Lower leg skin (tissue), 4 donors: ENCODE results near the gene NOL7. TPM values are rescaled to one million over a fixed set of nuclear protein-coding genes. Genes with fewer than 3 reads are reported as not detected.

ENCODE experiments used
- DNase-seq, 2 donors: peaks; one replicate each; pipeline ENCODE4 v3.0.0-alpha.2; 2019; ENCODE audit warnings: low spot score in 2 of 2
- H3K4me3 ChIP-seq: fragments of 200-600 bp; sonication (generic); 2 replicates; pipeline ENCODE4 v1.5.1; 2017; ENCODE audit warnings: mild to moderate bottlenecking, low read depth; ENCODE audit not compliant: poor library complexity, severe bottlenecking
- POLR2A ChIP-seq, 2 donors: fragments of 450-650 bp; IDR thresholded peaks; one replicate each; pipeline ENCODE4 v1.6.1; 2016 to 2017; ENCODE audit warnings: antibody characterized with exemption in 2 of 2, mild to moderate bottlenecking in 1 of 2, moderate library complexity in 1 of 2
- WGBS, 2 donors: methylation state at CpG; one replicate each; pipeline ENCODE4 v1.1.5; 2018; 5-methylcytosine and 5-hydroxymethylcytosine counted together
- intact Hi-C: fragments of 100-400 bp; cut with DNase I; formaldehyde crosslinking; loops from one replicate; pipeline ENCODE4 v1.15.0; 2023; ENCODE audit warnings: low total_unique reads
- total RNA-seq, 4 donors: library from RNA; depleted of rRNA; stranded (reverse); fragments of >200 nt; gene quantifications; one replicate each; pipeline ENCODE4 v1.1.0, GENCODE V29; 2016
- TF ChIP-seq, protein P1 (sequence below), 3 donors: fragments of 450-650 bp; IDR thresholded peaks; one replicate each; pipeline ENCODE4 v1.5.1; 2016; ENCODE audit warnings: antibody characterized with exemption in 3 of 3, mild to moderate bottlenecking in 3 of 3, moderate library complexity in 2 of 3

The NOL7 gene
- total RNA-seq, 4 donors from 2014 or later = 54.7 to 77.2 (median 66.7) TPM

DNA sequence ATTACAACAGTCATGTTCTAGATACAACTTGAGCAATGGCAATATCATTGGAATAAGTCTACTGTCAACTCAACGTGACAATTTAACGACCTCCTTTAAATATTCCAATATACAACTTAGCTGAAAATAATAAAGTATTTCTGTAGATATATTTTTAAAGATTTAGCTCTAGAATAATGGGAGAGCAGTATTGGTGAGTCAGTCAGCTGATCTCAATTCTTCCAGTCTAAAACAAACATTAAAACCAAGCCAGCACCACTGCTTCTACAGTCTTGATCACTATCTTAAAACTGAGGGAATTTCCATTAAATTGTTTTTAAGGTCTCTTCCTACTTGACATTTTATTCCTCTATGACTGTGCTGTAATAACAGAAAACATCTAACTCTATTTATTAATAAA is 38.2 kb downstream of the NOL7 start:
- WGBS, 2 donors = 87 to 88% methylated on average over 2 of the region's 2 CpGs
- DNase-seq = no peak
- no peak for TF ChIP-seq POLR2A (IDR thresholded peaks at IDR 0.05)
- TF ChIP-seq, protein P1, sequence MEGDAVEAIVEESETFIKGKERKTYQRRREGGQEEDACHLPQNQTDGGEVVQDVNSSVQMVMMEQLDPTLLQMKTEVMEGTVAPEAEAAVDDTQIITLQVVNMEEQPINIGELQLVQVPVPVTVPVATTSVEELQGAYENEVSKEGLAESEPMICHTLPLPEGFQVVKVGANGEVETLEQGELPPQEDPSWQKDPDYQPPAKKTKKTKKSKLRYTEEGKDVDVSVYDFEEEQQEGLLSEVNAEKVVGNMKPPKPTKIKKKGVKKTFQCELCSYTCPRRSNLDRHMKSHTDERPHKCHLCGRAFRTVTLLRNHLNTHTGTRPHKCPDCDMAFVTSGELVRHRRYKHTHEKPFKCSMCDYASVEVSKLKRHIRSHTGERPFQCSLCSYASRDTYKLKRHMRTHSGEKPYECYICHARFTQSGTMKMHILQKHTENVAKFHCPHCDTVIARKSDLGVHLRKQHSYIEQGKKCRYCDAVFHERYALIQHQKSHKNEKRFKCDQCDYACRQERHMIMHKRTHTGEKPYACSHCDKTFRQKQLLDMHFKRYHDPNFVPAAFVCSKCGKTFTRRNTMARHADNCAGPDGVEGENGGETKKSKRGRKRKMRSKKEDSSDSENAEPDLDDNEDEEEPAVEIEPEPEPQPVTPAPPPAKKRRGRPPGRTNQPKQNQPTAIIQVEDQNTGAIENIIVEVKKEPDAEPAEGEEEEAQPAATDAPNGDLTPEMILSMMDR (IDR thresholded peaks at IDR 0.05) = no peak
- H3K4me3 ChIP-seq = no peak overlapping the region
- intact Hi-C loops = no loop called here

DNA sequence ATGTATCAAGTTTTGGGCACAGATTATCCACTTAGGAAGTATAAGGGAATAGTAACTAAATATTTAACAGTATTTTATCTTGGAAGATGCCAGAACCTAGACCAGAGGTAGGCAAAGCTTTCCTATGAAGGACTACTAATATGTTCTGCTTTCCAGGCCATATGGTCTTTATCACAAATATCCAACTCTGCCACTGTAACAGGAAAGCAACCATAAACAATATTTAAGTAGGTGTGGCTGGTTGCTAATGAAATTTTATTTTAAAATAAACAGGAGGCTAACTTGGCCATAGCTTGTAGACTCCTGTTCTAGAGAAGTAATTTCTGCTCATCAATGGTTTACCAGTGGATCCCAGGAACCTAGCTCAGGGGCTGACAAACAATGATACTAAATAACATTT is 39.4 kb downstream of the NOL7 start:
- DNase-seq = no peak
- intact Hi-C loops = no loop called here
- H3K4me3 ChIP-seq = no peak overlapping the region
- TF ChIP-seq, protein P1 (IDR thresholded peaks at IDR 0.05) = no peak
- no peak for TF ChIP-seq POLR2A (IDR thresholded peaks at IDR 0.05)

DNA sequence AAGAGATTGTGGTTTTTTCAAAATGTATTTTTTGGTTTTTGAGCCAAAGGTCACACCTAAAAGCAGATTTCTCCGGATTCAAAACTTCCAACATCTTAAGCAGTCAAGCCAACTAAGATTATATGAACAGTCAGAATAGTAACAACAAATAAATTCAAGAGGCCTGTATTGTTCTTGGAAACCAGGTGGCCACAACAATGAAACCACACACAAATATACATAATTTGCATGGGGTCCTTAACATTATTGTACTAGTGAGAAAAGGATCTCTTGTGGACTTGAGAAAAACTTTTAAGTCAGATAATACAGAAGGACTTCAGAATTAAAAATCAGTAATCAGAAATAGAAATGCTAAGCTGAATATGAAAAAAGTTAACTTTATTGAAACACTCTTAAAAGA is 40.6 kb downstream of the NOL7 start:
- H3K4me3 ChIP-seq = no peak overlapping the region
- no peak for DNase-seq
- WGBS, 2 donors = 85% methylated on average over 1 of the region's 1 CpG
- intact Hi-C loops = no loop called here
- TF ChIP-seq, protein P1 (IDR thresholded peaks at IDR 0.05) = no peak
- no peak for TF ChIP-seq POLR2A (IDR thresholded peaks at IDR 0.05)

DNA sequence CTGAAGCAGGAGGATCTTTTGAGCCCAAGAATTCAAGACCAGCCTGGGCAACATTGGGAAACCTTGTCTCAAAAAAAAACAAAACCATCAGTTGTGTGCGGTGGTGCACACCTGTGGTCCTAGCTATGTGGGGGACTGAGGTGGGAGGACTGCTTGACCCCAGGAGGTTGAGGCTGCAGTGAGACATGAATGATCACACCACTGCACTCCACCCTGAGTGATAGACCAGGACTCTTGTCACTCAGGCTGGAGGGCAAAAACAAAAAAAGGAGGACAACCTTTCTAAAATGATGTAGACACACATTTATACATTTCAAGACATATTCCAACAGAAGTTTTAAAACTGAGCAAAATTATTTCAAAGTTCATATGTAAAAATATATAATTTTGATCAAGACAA is 45.1 kb downstream of the NOL7 start:
- TF ChIP-seq POLR2A (IDR thresholded peaks at IDR 0.05) = no peak
- TF ChIP-seq, protein P1 (IDR thresholded peaks at IDR 0.05) = no peak
- WGBS, 2 donors = 95 to 100% methylated on average over 1 of the region's 1 CpG
- H3K4me3 ChIP-seq = no peak overlapping the region
- intact Hi-C loops = no loop called here
- DNase-seq = no peak

DNA sequence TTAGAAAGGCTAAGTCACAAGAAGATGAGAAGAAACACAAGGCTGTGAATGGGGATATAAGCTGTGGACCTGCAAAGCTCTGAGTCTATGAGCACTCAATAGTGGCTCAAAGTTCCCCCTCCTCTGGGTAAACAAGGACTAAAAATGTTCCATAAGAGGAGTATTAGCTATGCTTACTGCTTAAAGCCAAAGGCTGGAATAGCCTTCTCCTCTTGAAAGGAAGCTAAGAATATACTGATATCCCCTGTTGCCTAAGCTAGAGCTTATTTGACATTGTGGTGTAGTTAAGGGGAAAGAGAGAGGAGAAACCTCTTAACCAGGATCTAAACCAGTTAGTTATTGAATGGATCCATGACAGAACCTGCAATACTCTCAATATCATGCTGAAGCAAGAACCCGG is 45.8 kb downstream of the NOL7 start:
- intact Hi-C loops = no loop called here
- H3K4me3 ChIP-seq = no peak overlapping the region
- no peak for TF ChIP-seq POLR2A (IDR thresholded peaks at IDR 0.05)
- TF ChIP-seq, protein P1 (IDR thresholded peaks at IDR 0.05) = no peak
- 96 to 97% methylated on average over 1 of the region's 1 CpG for WGBS, 2 donors
- DNase-seq = no peak

DNA sequence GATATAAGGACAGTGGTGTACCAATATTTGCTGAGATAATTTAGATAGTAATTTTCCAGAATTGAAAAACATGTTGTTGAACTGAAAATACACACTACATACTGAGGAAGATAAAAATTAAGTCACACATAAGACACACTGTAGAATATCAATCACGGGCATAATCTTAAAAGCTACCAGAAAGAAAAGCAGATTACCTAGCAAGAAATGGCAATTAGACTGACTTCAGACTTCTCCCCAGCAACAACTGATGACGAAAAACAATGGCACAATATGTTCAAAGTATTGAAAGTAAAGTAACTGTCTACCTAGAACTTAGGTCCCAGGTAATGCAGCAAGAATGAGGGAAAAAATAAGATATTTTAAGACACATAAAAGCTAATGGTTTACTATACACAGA is 46.5 kb downstream of the NOL7 start:
- no peak overlapping the region for H3K4me3 ChIP-seq
- TF ChIP-seq, protein P1 (IDR thresholded peaks at IDR 0.05) = no peak
- TF ChIP-seq POLR2A (IDR thresholded peaks at IDR 0.05) = no peak
- intact Hi-C loops = no loop called here
- no peak for DNase-seq
- WGBS, 2 donors = 78 to 91% methylated on average over 2 of the region's 2 CpGs
